OCI-LY1 (cell line): ENCODE data around the gene SLC7A4.

Source experiments
- CTCF ChIP-seq: fragments of 200-600 bp; sonication (generic), shearing (Covaris generic); IDR thresholded peaks from 2 replicates; pipeline ENCODE4 v1.5.1; 2017; ENCODE audit warnings: mild to moderate bottlenecking, antibody characterized with exemption, low read length, moderate library complexity, mixed read lengths
- EZH2 ChIP-seq: fragments of 200-600 bp; sonication (generic), shearing (Covaris generic); IDR thresholded peaks from 2 replicates; pipeline ENCODE4 v1.8.0; 2017; ENCODE audit warnings: borderline replicate concordance, mixed run types, mild to moderate bottlenecking, antibody characterized with exemption, low read length, moderate library complexity, mixed read lengths

- TF ChIP-seq CTCF, result no peak
- no peak for TF ChIP-seq EZH2
Observed at GRCh38 chr22:20988573-20989322, 43.6 kb downstream of the SLC7A4 start.
